ENCODE results near the gene EXD1.
"Not testable (repeated sequence)": the region's sequence is repeated elsewhere in the genome, so short reads cannot be mapped to it uniquely, and the experiment has no call there.

EXD1 gene, protein sequence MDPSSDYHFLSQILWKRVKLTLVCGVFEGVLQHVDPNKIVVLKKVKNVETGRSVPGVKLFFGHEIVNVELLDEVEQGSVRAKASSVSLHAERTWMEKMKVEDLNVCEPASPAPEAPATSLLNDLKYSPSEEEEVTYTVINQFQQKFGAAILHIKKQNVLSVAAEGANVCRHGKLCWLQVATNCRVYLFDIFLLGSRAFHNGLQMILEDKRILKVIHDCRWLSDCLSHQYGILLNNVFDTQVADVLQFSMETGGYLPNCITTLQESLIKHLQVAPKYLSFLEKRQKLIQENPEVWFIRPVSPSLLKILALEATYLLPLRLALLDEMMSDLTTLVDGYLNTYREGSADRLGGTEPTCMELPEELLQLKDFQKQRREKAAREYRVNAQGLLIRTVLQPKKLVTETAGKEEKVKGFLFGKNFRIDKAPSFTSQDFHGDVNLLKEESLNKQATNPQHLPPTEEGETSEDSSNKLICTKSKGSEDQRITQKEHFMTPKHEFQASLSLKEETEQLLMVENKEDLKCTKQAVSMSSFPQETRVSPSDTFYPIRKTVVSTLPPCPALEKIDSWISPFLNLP

DNA sequence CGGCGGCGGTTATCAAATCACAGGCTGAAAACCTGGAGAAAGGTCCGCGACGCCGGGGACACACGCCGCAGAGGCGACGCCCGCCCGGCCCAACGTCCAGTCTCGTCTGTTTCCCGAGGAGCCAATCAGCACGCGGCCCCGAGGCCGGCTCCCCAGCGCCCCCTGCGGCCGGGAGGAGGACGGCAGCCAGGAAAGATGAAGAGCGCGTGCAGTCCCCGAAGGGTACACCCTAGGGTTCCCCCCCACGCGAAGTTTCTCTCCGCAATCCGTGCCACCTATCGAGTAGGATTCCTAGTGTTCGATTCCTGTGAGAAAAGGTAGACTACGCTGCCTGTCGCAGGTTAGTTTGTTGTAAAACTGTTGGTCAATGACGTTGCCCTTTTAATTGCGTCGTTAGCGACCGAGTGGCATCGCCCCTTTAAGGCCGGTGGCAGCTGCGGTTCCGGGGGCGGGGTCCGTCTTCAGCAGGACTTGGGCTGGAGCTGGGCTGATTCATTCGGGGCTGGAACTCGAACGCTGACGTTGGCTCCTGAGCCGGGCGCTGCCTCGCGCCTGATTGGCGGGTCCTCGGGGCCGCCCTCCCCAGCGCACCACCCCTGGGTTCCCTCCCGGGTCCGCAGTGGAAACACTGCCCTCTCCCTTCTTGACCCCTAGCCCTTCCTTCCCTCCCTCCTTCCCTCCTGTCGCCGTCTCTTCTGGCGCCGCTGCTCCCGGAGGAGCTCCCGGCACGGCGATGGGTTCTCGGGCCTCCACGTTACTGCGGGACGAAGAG, at the start of gene EXD1, which contains the start of gene CHP1:
TSS of gene EXD1 (minus strand) at position 108 of the 772 bp plus-strand sequence. CDS start 4,182 bp downstream, outside the sequence.
TSS of gene CHP1 (plus strand) at position 619 of the 772 bp plus-strand sequence. CDS start at position 734, 115 bp downstream.
- peak; percentile 99 for DNase-seq

DNA sequence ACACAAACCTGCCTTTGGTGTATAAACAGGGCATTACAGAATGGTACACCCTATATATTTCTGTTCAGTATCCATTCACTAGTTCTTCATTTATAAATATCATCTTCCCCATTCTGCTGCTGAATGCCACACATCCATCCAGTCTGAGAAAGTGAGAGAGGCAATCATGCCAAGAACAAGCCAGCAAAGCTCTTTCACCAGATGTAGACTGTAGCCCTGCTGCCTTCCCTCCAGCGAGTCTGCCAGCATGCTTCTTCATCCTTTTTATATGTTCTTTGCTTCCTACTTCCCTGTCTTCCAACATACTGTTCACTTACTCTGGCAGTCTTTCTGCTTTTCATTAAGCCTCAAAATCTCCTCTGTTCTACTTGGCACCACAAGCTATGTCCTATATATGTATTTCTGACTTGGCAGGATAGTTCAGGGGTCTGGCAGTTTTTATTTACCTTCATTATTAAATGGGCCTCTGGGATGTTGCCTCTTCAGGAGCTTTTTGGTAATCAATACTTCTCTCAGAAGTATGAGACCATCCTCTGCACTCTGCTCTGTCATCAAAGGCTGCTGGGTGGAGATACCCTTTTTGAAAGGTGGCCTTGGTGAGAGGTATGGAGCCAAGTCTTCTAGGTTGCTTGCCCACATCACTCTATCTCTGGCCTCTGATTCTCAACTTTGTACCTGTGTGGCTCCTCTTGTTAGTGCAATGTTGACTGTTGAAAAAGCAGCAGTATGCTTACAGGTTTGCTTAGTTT, 49.2 kb upstream of the EXD1 start:
- no peak for DNase-seq

DNA sequence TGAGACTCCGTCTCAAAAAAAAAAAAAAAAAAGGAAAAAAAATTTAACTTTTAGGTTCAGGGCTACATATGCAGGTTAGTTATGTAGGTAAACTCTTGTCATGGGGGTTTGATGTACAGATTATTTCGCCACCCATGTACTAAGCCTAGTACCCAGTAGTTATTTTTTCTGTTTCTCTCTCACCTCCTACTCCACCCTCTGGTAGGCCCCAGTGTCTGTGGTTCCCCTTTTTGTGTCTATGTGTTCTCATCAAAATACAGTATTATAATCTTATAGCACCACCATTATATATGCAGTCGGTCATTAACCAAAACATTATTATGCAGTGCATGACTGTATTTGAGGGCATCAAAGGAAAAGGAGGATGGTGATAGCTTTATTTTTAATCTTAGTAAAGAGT, 47.8 kb upstream of the EXD1 start:
- no peak for DNase-seq

DNA sequence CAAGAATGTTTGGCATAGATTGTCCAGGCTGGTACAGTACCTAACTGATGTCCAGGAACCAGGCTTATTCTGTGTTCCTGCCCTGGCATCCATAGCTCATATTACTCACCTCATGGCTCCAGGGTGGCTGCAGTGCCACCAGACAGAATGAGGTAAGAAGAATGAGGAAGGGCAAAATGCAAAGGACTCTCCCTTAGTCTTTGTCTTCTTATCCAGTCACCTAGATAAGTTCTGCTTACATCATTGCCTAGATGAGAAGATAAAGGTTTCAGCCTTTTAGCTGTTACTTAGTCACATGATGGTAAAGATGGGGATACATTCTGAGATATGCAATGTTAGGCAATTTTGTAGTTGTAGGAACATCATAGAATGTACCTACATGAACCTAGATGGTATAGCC, 46.3 kb upstream of the EXD1 start:
- DNase-seq, result no peak

DNA sequence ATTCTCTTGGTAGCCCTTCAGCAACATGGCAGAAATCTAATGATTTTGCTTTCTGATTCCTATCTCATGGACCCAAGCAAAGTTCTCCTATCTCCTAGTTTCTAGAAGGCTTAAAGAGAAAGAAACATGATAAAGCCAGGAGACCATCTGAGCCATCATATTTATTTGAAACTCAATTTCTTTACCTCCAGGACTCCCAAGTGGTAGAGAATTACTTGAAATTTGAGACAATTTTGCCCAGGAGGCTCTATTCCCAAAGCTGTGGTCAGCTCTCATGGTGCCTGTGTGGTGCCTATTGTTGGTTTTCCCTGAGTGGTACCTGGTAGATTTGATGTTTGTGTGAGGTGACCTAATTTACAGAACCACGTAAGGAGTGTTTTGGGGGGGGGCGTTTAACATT, 39.3 kb upstream of the EXD1 start:
- no peak for DNase-seq

DNA sequence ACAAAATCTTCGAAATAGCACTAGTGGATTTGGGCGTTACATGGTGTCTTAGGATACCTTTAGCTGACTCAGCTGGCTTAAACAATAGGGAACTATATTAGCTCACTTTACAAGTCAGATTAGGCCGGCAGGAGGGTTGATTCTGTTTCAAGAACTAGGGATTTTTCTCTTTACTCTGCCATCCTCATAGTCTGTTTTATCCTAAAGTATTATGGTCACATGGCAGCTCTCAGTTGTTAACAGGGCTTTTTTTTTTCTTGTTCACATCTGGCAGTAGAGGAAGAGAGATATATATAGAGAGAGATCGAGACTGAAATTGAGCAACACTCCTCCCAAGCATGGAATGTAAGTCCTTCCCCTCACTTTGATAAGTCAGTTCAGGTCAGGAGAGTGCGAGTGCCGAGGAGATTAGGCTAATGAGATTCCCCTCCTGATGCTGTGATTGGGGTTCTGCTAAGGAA, 33.4 kb upstream of the EXD1 start:
- DNase-seq, result no peak

DNA sequence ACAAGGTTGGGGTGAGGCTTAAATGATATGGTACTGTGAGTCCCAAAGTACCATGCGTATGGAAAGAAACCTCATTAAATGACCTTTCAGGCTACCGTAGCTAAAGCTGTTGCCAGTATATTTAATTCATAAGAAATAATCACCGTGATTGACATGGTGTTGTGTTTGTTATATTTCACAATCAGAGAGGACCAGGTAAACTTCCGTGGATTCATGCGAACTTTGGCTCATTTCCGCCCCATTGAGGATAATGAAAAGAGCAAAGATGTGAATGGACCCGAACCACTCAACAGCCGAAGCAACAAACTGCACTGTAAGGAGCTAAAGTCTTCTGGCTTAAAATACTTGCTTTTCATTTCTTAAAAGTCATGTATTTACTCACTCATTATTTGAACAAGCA, 32.0 kb upstream of the EXD1 start:
- DNase-seq, result no peak

DNA sequence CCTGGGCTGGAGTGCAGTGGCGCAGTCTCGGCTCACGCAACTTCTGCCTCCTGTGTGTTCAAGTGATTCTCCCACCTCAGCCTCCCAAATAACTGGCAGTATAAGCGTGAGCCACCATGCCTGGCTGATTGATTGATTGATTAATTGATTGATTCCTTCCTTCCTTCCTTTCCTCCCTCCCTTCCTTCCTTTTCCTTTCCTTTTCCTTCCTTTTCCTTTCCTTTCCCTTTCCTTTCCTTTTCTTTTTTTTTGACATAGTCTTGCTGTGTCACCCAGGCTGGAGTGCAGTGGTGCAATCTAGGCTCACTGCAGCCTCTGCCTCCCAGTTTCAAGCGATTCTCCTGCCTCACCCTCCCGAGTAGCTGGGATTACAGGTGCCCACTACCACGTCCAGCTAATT, 30.4 kb upstream of the EXD1 start:
- not testable (repeated sequence) for DNase-seq

DNA sequence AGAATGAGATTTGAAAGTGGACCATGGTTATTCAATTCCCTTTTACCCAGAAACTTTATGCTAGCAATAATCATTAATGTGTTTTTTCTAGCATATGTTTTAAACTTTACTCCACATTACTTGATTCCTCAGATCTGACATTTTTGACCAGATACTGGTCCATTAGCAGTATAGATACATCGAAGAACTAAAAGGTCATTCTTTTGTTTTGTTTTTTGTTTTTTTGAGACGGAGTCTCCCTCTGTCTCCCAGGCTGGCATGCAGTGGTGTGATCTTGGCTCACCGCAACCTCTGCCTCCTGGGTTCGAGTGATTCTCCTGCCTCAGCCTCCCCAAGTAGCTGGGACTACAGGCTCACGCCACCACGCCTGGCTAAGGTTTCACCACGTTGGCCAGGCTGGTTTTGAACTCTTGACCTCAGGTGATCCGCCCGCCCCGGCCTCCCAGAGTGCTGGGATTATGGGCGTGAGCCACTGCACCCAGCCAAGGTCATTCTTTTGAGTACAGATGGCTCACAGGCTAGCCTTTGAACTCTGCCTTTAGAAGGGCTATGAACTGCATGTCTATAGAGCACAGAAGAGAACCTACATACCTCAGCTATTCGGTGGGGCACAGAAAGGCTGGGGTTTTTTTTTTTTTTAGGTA, 29.1 kb upstream of the EXD1 start:
- DNase-seq, result no peak

DNA sequence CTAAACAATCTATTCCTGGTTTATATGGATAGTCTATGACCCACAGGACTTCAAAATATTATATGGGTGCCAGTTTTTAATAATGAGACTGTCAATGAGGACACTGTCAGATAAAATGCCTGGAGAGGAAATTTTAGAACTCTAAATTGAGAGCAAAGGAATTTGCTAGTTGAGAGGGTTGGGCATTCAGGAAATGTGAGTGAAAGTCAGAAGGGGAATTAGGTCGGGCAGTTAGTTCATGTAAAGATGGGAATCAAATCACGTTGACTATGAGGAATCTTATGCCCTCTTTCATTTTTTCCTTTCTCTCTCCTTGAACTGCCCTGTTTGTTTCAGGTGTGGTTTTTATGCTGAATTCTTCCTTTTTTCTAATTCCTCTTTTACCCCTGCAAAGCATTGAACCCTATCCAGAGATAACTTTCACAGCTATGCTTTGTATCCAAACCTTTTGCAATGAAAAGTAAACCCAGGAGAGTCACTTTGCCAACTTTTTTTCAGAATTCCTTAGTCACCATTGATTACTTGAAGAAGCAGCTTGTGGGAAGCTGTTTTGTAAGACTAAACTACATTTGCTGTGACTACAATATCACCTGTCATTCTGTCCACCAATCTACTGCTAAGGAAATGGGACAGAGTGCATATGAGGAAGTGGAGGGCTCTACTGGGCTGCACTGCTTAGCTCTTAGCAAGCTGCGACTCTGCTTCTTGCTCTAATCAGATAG, 28.4 kb upstream of the EXD1 start:
- no peak for DNase-seq

DNA sequence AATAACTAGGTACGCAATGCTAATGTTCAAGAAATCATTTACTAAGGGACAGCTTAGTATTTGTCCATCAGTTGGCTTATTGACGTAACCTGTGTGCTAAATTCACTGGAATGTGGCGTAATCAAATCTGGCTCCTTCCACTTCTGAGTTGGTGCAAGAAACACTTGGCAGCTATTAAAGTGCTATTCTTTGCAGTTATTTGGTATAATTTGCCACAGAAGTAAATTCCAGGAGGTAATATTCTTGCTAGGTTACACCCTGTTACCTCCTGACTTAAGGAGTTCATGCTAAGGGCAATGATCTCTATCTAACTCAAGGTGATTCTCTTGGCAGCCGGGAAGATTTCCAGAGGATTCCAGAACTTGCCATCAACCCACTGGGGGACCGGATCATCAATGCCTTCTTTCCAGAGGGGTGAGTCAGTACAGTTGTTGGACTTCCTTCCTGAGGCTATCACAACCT, 26.1 kb upstream of the EXD1 start:
- no peak for DNase-seq

DNA sequence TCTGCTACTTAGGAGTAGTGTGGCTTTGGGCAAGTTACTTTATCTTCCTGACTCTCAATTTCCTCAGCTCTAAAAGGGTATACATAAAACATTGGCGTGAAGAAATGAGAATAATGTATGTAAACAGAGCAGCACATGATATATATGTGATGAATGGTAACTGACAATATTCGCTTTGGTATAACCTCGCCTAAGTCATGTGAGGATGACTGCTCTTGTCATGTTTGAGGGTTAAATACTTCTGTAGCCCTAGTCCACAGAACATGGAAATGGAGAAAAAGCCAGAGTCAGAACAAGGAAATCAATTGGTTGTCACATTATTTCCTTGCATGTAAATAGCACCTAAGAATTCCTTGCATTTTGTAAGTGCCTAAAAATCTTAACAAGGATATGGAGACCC, 25.5 kb upstream of the EXD1 start:
- no peak for DNase-seq

DNA sequence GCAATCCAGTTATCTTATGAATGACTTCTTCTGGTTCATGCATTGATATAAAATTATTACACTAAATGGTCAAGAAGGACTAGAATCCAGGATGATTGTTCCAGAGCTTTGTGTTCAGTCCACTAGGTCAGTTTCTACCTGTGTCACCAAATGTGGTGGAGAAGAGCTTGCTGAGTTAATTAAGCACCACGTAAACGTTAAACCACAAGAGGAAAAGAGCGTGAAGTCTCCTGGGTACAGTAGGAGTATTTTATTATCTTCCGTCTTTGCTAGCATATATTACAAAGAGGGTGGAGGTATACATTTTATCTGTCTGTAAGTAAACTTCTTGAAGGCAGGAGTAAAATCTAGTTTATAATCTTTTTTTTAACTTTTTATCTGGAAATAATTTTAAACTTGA, 24.0 kb upstream of the EXD1 start:
- DNase-seq, result no peak

DNA sequence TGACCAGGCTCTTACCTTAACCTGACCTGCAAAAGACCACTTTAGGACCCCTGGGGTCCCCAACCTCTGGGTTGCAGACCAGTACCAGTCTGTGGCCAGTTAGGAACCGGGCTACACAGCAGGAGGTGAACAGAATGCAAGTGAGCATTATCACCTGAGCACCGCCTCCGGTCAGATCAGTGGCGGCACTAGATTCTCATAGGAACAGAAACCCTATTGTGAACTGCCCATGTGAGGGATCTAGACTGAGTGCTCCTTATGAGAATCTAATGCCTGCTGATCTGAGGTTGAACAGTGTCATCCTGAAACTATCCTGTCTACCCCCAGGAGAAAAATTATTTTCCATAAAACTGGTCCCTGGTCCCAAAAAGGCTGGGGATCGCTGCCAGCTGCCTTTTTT, 20.9 kb upstream of the EXD1 start:
- DNase-seq, result no peak

DNA sequence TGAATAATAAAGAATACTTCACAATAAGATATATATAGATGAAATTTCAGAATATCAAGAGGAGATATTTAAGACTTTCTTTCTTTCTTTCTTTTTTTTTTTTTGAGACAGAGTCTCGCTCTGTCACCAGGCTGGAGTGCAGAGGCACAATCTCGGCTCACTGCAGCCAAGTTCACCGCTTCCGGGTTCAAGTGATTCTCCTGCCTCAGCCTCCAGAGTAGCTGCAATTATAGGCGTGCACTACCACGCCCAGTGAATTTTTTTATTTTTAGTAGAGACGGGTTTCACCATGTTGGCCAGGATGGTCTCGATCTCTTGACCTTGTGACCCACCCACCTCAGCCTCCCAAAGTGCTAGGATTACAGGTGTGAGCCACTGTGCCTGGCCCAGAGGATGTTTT, 20.2 kb upstream of the EXD1 start:
- DNase-seq, result not testable (repeated sequence)

DNA sequence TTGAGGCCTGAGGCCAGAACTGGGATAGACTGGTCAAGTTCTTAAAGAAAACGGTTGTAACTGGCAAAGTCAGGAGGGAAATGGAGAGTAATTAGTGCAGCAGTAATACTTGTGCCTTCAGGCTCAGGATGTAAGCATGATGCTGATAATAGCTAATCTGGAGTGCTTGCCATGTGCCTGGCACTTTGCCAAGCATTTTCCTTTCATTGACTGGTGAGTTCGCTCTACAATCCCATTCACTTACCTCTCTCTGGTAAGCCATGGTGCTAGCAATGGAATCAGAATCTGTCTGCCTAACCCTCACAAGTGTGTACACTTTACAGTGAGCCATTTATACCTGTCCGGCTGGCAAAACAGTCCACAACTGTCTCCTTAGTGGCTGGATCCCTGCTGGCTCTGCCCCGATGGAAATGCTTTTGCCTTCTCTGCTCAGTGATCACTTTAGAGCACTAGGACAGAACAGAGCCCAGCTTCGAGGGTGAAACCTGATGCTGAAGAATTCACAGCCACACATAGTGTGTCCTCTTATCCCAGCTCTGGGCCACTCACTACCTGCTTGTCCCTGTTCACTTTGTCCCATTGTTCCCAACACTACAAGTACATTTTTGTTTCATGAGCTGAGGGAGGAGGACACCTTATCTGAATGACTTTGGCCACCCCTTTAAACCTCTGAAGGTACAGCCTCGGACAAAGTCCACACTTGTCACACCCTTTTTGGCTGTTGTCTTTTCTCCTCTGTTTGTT, 10.8 kb upstream of the EXD1 start:
- DNase-seq, result no peak

DNA sequence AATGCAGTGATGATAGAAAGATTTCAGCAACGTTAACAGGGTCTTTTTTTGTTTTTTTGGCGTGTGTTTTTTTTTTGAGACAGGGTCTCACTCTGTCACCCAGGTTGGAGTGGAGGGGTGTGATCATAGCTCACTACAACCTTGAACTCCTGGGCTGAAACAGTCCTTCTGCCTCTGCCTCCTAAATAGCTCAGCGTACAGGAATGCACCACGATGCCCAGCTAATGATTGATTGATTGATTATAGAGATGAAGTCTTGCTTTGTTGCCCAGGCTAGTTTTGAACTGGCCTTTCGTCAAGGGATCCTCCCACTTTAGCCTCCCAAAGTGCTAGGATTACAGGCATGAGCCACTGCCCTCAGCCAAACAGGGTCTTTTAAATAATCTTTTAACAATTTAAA, 7.5 kb upstream of the EXD1 start:
- no peak for DNase-seq

DNA sequence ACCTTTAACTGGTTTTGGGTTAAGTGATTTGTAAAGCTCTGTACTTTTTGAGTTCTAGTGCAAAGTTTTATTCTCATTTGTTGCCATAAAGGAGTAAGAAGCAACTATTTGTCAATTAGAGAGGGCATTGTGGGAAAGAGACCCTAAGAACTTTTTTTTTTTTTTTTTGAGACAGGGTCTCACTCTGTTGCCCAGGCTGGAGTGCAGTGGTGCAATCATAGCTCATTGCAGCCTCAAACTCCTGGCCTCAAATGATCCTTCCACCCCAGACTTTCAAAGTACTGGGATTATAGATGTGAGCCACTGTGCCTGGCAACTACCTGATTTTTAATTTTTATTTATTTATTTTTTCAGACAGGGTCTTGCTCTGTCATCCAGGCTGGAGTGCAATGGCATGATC, 5.4 kb upstream of the EXD1 start:
- no peak for DNase-seq

DNA sequence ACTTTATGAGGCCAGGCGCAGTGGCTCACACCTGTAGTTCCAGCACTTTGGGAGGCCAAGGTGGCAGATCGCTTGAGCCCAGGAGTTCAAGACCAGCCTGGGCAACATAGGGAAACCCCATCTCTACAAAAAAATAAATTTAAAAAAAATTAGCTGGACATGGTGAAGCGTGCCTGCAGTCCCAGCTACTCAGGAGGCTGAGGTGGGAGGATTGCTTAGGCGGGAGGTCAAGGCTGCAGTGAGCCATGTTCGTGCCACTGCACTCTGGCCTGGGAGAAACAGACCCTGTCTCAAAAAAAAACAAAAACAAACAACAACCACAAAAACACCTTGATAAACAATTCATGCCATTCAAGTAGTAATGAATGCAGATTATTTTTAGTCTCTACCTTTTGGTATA, 4.7 kb upstream of the EXD1 start:
- not testable (repeated sequence) for DNase-seq

DNA sequence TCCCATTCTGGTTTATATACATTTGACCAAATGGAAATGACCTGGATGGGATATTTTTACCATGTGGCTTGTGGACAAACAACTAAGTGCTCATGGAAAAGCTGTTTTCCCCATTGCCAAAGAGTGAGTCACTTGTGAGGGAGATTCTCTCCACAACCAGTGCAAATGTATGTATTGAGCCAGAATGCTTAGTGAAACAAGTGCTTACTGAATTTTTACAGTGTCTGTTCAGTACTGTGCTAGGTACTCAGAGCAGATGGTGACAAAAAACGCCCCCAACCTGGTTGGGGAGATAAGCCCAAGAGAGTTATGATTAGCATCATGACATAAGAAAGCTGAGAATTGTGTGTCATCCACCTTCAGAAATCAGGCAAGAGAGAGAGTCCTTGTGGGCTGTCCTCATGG, 2.8 kb upstream of the EXD1 start:
- DNase-seq, result no peak

All from retina (tissue), 1 donor.